GM18519 (cell line): ENCODE results near the gene METTL16.
"Not testable (repeated sequence)": the region's sequence is repeated elsewhere in the genome, so short reads cannot be mapped to it uniquely, and the experiment has no call there.

Experiments used
- ATAC-seq: cut with Tn5 transposase; IDR thresholded peaks from one replicate; pipeline ENCODE4 v1.9.1; 2021; ENCODE audit warnings: mild to moderate bottlenecking, moderate library complexity; ENCODE audit not compliant: unreplicated experiment, low FRiP score

The METTL16 gene

DNA sequence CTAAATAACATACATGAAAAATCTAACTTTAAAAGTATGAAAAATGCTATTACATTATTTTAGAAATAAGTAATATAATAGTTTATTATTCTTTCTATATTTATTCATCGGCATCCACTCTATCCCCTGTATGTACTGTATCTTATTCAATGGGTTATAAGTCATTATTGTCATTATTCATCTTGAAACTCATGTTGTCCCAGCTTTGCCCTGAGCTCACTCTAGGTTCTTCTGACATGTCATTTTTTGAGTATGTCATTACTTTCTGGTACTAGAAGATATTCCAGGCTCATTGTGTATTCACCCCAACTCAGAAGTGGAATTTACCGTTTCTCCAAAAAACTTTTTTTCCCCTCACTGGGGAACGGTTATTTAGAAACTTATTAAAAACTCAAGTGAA lies 57.8 kb downstream of the METTL16 start:
- no peak for ATAC-seq

DNA sequence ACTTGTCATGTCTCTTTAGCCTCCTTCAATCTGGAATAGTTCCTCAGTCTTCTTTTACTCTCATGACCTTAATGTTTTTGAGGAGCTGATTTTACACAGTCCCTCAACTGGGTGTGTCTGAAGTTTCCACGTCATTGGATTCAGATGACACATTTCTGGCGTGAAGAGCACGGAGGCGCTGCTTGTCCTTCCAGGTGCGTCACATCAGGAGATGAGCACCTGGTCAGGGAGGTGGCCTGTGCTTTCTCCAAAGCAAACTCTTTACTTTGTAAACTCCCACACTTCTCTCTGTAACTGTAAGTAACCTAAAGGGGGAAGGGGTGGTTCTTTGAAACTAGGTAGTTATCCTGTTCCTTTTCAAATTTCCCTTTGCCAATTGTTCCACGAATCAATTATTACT lies 58.4 kb downstream of the METTL16 start:
- no peak for ATAC-seq

DNA sequence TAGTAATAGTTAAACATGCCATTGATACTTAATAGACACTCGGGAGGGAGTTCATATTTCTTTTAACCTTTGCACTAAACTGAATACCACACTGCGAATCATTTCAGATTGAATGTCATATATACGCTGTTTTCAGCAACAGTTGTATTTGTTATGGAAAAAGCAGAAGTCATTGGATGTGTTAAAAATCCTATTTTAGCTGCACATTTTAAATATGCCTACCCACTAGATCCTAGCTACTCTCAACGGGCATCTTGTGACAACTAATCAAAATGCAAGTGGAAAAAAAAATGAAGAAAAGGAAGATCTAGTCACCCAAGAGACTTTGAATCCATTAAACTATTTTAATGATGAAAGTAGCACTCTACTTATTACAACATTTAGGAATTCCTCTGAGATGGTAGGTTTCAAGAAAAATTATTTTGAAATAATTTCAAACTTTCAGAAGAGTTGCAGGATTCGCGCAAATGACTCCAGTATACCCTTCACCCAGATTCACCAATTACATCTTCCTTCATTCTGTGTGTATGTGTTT lies 59.4 kb downstream of the METTL16 start:
- ATAC-seq: no peak

DNA sequence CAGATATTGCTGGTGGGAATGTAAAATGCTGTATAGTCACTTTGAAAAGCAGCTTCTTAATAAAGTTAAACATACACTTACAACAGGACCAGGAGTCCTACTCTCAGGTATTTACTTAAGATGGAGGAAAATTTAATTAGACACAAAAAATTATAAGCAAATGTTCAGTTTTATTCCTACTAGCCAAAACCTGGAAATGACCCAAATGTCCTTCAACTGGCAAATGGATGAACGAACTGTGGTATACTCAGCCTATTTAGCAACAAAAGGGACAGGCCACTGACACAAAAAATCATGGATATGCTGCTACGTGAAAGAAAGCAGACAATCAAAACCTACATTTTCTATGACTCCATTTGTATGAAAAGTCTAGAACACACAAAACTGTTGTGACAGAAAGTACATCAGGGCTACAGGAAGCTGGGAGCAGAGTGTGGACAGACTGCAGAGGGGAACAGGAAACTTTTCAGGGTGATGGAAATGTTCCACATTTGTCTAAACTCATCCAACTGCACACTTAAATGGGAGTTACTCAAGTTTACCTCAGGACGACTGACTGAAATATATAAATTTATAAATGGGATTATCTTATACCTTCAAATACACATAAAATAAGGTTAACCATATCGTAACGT lies 61.6 kb downstream of the METTL16 start:
- no peak for ATAC-seq

DNA sequence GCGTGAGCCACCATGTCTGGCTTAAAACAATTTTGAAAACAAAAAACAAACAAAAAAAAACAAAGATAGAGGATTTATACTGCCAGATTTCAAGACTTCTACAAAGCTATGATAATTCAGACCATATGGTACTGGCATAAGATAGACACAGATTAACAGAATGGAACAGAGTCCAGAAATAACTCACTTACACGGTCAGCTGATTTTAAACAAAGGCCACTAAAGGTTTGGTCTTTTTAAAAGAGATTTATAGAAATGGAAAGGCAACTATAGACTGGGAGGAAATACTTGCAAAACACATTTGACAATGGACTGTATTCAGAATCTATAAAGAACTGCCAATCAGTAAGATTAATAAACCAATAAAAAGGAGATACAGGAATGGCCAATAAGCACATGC lies 62.2 kb downstream of the METTL16 start:
- no peak for ATAC-seq

DNA sequence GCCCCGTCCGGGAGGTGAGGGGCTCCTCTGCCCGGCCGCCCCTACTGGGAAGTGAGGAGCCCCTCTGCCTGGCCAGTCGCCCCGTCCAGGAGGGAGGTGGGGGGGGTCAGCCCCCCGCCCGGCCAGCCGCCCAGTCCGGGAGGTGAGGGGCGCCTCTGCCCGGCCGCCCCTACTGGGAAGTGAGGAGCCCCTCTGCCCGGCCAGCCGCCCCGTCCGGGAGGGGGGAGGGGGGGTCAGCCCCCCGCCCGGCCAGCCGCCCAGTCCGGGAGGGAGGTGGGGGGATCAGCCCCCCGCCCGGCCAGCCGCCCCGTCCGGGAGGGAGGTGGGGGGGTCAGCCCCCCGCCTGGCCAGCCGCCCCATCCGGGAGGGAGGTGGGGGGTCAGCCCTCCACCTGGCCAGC lies 64.2 kb downstream of the METTL16 start:
- ATAC-seq: not testable (repeated sequence)

DNA sequence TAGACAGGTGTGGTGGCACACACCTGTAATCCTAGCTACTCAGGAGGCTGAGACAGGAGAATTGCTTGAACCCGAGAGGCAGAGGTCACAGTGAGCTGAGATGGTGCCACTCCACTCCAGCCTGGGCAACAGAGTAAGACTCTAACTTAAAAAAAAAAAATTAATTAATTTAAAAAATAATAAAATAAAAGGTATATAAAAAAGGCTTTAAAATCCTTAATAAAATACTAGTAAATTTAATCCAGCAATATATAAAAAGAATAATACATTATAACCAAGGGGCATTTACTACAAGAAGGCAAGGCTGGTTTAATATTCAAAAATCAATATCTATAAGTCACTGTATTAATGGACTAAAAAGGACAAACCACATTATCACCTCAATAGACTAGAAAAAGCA lies 66.0 kb downstream of the METTL16 start:
- ATAC-seq: no peak

DNA sequence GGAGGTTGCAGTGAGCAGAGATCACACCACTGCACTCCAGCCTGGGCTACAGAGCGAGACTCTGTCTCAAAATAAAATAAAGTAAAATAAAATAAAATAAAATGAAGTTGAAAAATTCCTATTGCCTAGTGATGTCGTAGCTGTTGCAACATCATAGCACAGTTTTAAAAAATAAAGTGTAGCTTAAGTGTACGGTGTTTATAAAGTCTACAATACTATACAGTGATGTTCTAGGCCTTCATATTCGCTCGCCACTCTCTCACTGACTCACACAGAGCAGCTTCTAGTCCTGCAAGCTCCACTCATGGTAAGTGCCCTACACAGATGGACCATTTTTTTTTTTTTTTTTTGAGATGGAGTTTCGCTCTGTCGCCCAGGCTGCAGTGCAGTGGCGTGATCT lies 67.3 kb downstream of the METTL16 start:
- no peak for ATAC-seq

DNA sequence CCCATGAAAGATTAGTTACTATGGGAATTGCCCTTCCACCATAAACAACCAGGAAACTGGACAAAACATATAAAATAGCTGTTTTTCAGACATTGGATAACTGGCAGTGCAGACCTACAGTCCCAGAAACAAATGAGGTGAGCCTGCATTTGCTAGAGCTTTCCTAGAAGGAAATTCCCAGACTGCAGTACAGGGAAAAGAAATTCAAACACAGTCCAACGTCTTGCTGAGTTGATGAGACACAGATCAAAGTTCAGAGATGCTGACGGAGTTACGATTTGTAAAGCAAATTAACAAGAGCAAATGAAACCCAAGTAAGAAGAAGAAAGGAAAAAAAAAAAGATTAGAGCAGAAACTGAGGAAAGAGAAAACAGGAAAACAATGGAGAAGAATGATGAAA lies 69.5 kb downstream of the METTL16 start:
- ATAC-seq: no peak

DNA sequence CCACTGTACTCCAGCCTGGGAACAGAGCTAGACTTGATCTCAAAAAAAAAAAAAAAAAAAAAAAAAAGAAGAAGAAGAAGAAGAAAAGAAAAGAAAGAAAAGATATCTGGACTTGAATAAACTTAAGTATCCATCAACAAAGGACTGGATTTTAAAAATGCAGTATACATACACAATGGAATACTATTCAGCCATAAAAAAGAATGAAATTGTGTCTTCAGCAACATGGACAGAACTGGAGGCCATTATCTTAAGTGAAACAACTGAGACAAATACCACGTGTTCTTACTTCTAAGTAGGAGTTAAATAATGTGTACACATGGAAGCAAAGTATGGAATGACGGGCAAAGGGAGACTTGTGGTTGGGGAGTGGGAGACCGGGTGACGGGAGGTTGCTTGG lies 70.8 kb downstream of the METTL16 start:
- ATAC-seq: no peak

DNA sequence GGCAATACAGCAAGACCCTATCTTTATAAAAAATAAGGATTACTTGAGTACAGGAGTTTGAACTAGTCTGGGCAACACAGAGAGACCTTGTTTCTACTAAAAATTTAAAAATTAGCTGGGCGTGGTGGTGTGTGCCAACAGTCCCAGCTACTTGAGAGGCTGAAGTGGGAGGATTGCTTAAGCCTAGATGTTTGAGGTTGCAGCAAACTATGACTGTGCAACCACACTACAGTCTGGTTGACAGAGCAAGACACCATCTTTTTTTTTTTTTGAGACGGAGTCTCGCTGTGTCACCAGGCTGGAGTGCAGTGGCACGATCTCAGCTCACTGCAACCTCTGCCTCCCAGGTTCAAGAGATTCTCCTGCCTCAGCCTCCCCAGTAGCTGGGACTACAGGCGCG lies 71.7 kb downstream of the METTL16 start:
- not testable (repeated sequence) for ATAC-seq

DNA sequence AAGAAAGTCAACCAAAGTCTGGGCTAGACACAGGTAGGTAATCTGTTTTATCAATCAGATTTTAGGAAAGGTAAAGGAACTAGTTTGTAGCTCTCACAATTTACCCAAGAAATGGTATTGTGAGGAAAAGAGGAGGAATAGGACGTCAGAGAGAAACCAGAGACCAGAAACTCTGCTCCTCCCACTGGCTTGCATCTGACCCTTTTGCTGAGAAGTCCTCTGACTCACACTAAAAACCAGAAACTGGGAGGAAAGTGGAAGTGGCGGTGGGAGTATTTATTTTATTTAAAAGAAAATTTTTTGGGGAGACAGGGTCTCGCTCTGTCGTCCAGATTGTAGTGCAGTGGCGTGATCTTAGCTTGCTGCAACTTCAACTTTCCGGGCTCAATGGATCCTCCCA lies 72.9 kb downstream of the METTL16 start:
- ATAC-seq: no peak

DNA sequence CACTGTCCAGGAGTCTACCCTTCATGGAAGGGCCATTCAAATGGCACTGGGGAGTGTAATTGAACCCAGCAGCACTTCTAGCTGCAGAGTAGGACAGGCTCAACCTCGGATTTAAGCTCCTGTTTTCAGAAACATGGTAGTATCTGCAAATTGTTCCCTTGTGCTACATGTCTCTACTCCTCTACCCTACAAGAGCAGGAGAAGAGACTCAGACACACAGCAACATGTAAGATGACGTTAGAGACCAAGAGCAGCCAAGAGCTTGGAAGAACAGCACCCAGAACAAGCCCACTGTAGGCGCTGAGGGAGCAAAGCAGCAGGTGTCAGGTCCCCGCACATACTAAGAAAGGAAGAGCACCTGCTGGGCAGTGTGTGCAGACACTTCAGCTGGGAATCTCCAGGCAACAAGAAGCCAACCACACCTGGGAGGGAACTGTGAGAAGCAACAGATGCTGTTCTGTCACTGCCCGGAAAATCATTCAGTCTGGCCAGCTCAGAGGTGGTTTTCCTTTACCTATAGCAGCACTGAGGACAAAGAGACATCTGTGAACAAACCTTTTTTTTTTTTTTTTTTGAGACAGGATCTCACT lies 75.3 kb downstream of the METTL16 start:
- no peak for ATAC-seq

DNA sequence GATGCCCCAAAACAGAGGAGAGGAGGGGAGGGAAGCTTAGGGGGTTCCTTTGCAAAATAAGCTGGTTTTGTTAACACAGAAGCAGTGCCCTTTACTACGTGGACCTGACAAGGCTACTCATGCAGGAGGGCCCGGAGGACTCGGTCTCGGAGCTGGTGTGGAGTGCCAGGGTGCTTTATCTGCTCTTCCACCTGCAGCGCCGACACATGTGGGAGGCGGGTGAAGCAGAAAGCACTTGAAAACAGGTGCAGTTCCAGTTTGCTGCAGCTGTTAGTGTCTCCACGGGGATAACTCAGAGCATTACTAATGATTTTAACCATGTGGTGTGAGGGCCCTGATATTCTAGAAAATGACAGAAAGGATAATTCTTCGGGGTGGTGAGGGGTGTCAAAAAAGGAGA lies 75.8 kb downstream of the METTL16 start:
- no peak for ATAC-seq

DNA sequence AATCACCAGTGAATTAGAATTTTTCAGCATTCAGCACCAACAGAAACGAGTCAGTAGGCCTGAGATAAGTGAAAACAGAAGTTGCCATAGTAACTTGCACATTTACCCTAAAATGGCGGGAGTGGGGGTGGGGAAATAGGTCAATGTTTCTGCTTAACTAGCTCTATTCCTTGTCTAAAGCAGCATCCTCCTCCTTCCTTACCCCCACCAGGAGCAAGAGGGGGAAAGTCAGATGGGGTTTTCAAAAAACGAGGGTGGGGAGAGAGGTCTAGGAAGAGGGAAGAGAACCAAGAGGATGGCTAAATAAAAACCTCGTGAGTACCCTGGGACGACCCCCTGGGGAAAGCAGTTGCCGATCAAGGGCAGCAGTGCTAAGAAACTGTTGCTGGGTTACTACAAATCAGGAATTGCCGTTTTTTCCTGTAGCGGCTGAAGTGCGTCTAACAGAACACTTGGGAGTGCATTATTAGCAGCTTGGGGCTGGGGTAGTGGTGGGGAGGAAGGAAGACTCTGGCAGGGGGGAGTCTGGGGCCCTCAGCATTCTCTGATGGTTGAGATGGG lies 76.4 kb downstream of the METTL16 start:
- ATAC-seq: no peak

DNA sequence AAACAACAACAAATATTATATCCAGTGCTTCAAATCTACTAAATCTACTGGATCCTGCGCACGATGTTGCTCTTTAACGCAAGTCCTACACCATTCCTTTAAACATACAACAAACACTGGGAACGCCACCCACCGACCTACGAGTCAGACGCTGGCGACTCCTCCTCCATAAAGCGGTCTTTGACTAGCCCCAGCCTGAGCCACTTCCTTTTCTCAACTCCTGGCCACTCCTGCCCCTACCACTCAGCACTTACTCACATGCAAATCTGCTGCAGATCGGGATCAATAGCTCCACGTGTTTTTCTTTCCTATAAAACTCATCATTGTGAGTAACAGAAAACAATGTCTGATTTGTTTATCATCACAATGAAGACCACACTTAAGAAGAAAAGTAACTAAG lies 78.0 kb downstream of the METTL16 start:
- ATAC-seq: no peak

DNA sequence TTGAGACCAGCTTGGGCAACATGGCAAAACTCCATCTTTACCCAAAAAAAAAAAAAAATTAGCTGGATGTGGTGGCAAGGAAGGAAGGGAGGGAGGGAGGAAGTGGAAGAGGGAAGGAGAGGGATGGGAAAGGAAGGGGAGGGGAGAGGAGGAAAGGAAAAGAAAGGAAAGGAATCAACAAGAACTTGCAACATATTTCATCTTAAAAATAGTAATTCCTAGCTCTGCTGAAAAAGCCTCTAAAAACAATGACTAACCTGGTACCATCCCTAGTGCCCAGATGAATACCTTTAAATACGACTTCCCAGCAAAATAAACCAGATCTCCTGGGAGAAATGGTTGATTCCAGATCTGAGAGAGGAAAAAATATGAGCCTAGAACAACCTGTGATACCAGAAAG lies 83.8 kb downstream of the METTL16 start:
- ATAC-seq: no peak

DNA sequence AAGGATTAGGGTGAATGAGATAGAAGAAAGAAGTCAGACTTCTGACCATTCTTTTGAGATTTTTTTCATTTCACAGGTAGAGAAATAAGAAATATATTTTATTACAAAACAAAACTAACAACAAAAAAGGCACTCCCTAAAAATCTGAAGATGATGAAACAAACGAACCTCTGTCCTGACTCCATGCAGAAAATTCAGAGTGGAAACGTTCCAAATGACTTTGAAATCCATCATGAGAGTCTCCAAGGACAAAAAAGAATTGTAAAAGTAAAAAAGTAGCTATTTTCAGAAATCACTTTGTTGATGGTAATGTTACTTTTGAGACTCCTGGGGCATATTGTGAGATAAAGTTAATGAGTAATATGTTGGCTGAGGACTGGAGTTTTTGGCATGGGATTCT lies 84.5 kb downstream of the METTL16 start:
- no peak for ATAC-seq

DNA sequence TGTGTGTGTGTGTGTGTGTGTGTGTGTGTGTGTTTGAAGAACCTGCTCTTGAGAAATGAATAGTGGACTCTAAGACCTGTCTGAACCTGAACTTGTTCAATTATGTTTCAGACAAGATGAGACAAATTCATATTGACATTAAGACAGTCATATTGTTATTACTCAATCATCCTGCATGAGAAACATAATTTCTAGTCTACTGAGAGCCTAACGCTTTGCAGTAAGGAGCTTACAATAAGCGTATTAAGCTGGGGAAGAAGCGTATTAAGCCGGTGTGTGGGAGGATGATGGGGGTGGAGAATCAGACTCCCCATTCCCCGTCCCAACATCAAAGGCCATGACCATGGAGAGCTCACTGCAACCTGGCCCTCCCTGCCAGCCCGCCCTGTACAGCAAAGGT lies 88.4 kb downstream of the METTL16 start:
- no peak for ATAC-seq

DNA sequence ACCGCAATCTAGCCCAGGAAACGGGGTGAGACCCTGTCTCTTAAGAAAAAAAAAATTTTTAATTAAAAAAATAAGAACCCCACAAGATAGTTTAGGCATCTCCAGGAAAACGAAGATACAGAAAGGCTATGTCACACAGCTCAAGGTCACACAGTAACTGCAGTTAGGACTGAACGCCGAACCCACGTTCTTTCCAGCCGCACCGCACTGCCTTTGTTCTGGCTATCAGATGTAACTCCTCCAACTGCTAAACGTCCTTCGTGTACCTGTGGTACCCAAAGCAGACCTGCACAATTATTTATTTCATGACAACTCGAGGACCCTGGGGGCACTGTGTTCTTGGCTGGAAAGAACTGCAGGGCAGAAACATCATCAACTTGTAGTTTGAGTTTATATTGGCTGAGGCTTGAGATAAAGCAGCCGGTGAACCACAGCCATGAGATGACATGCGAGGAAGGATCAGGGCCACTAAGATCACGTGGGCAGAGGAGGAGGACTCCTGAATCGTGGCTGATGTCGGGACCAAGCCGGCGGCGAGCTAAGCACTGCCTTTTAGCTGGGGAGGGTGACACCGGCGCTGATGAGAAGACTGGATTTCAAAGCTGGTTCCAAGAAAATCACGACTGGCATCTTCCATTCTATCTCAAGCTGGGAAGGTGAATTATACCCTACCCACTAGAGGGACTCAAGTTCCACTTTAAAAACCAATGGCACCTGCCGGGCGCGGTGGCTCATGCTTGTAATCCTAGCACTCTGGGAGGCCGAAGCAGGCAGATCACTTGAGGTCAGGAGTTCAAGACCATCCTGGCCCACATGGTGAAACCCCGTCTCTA lies 90.2 kb downstream of the METTL16 start:
- ATAC-seq: no peak

DNA sequence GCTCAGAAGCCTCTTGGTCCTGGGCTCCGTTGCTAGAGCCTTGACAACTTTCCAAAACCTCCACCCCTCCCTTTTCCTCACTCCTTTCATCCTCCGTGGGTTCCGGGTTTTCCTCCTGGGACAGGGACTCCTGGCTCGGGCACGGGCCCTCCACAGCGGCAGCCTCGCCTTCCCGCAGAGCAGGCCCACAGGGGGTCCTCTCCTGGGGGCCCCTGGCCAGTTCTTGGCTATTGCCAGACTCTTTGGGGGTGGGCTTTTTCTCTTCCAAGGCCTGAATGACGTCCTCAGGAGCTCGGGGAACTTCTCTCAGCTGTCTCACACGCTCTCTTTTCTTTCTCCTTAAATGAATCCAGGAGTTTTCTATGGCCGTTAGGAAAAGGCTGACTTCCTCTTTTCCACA lies 91.5 kb downstream of the METTL16 start:
- no peak for ATAC-seq
